GM12878 (cell line): ENCODE results near the gene DNAJC6. TPM values are rescaled to one million over a fixed set of nuclear protein-coding genes. Genes with fewer than 3 reads are reported as not detected.

ENCODE experiments used
- ATAC-seq: fragments of 200-7000 bp; cut with Tn5 transposase; 3 replicates; pipeline ENCODE4 v1.9.1; 2020; ENCODE audit warnings: mild to moderate bottlenecking, moderate library complexity
- BruUV-seq: library from RNA; stranded (reverse); fragments of 400-500 nt; replicated peaks from 2 replicates; lab custom pipeline; 2021; lab: Mats Ljungman, UMichigan
- CTCF ChIA-PET: fragments of 300-600 bp; sonication (Branson Sonifier 250); formaldehyde crosslinking; extraction: SDS; loops from one replicate; lab custom pipeline; 2021; ENCODE audit warnings: inconsistent platforms; lab: Yijun Ruan, JAX
- POLR2A ChIA-PET: fragments of 350-600 bp; formaldehyde crosslinking; extraction: SDS; loops from one replicate; lab custom pipeline; 2021; ENCODE audit warnings: inconsistent platforms; lab: Charles Lee
- RAD21 ChIA-PET: fragments of 300-600 bp; sonication (Branson Sonifier 250); formaldehyde crosslinking; loops from one replicate; lab custom pipeline; 2023; ENCODE audit warnings: antibody characterized with exemption; ENCODE audit not compliant: unreplicated experiment; lab: Charles Lee
- SMC1A ChIA-PET: fragments of 300-600 bp; sonication (Branson Sonifier 250); formaldehyde crosslinking; loops from one replicate; lab custom pipeline; 2023; ENCODE audit not compliant: unreplicated experiment, uncharacterized antibody; lab: Charles Lee
- DNase-seq: peaks from one replicate; pipeline ENCODE4 v3.0.0-alpha.2; 2011; ENCODE audit warnings: low read depth, low spot score
- FAIRE-seq: peaks from 3 replicates; lab custom pipeline; 2011; peaks lifted over from hg19 to GRCh38; lab: Jason Lieb, UNC
- H2AFZ ChIP-seq: 2 replicates; pipeline ENCODE4 v1.6.0; 2011; ENCODE audit warnings: low read depth, low read length, control low read depth; ENCODE audit not compliant: control insufficient read depth
- H3K27ac ChIP-seq: 2 replicates; pipeline ENCODE4 v1.5.1; 2011; ENCODE audit warnings: control low read depth; ENCODE audit not compliant: control insufficient read depth, insufficient read depth
- H3K27me3 ChIP-seq, 2 experiments: replicated peaks in 1 of 2; 2 replicates each; pipeline versions ENCODE4 v1.6.0 to v1.6.1; 2011; ENCODE audit warnings: low read length in 1 of 2; ENCODE audit not compliant: control insufficient read depth in 2 of 2, insufficient read depth in 2 of 2
- H3K36me3 ChIP-seq, 2 experiments: 2 replicates each; pipeline ENCODE4 v1.5.1; 2011; ENCODE audit warnings: low read length in 1 of 2; ENCODE audit not compliant: control insufficient read depth in 2 of 2, insufficient read depth in 2 of 2
- H3K4me1 ChIP-seq: 2 replicates; pipeline ENCODE4 v1.6.1; 2011; ENCODE audit warnings: mild to moderate bottlenecking, low read length, moderate library complexity, mixed read lengths; ENCODE audit not compliant: control insufficient read depth, insufficient read depth
- H3K4me2 ChIP-seq: 2 replicates; pipeline ENCODE4 v1.6.0; 2011; ENCODE audit warnings: control low read depth; ENCODE audit not compliant: control insufficient read depth, insufficient read depth
- H3K4me3 ChIP-seq: fragments of 200-600 bp; sonication (generic); 2 replicates; pipeline ENCODE4 v1.5.1; 2016
- H3K79me2 ChIP-seq: 2 replicates; pipeline ENCODE4 v1.6.0; 2011; ENCODE audit warnings: low read length; ENCODE audit not compliant: control insufficient read depth, insufficient read depth
- H3K9ac ChIP-seq: 2 replicates; pipeline ENCODE4 v1.8.0; 2011; ENCODE audit warnings: low read length, control low read depth, mixed read lengths; ENCODE audit not compliant: control insufficient read depth, insufficient read depth
- H3K9me3 ChIP-seq: replicated peaks from 3 replicates; pipeline ENCODE4 v1.5.1; 2011; ENCODE audit warnings: mild to moderate bottlenecking, low read length; ENCODE audit not compliant: control insufficient read depth, insufficient read depth
- H4K20me1 ChIP-seq: 2 replicates; pipeline ENCODE4 v1.6.0; 2011; ENCODE audit not compliant: control insufficient read depth, insufficient read depth
- BACH1 ChIP-seq: fragments of 450-650 bp; IDR thresholded peaks from 2 replicates; pipeline ENCODE4 v1.6.1; 2017; ENCODE audit warnings: mild to moderate bottlenecking, borderline replicate concordance
- CBX5 ChIP-seq: sonication (generic); IDR thresholded peaks from 2 replicates; pipeline ENCODE4 v1.6.1; 2016; ENCODE audit warnings: low read depth, moderate library complexity, mild to moderate bottlenecking, inconsistent platforms
- CUX1 ChIP-seq: IDR thresholded peaks from 2 replicates; pipeline ENCODE4 v1.6.1; 2012; ENCODE audit warnings: improper control_type of control experiment, low read depth, low read length; ENCODE audit not compliant: insufficient replicate concordance
- EP300 ChIP-seq, 2 experiments: fragments of 150-350 bp in 1 of 2; IDR thresholded peaks; 2 replicates each; pipeline ENCODE4 v1.6.1; 2011 to 2012; ENCODE audit warnings: low read depth in 2 of 2, low read length in 2 of 2, borderline replicate concordance in 1 of 2, improper control_type of control experiment in 1 of 2, inconsistent platforms in 1 of 2; ENCODE audit not compliant: control insufficient read depth in 1 of 2
- ETV6 ChIP-seq, 2 experiments: fragments of 450-650 bp in 1 of 2; IDR thresholded peaks in 1 of 2; conservative IDR thresholded peaks in 1 of 2; 2 replicates each; pipeline ENCODE4 v1.6.1; 2014; ENCODE audit warnings: antibody characterized with exemption in 1 of 2, borderline replicate concordance in 1 of 2, low read depth in 1 of 2, mild to moderate bottlenecking in 1 of 2, moderate library complexity in 1 of 2
- IRF5 ChIP-seq: fragments of 450-650 bp; IDR thresholded peaks from 2 replicates; pipeline ENCODE4 v1.6.1; 2017; ENCODE audit warnings: borderline replicate concordance
- JUNB ChIP-seq: IDR thresholded peaks from 2 replicates; pipeline ENCODE4 v1.6.1; 2016; ENCODE audit warnings: antibody characterized with exemption, mild to moderate bottlenecking
- JUND ChIP-seq: IDR thresholded peaks from 2 replicates; pipeline ENCODE4 v1.6.1; 2012; ENCODE audit warnings: low read depth, mild to moderate bottlenecking, low read length, improper control_type of control experiment, moderate library complexity
- KDM1A ChIP-seq: fragments of 200-600 bp; sonication (generic); IDR thresholded peaks from 2 replicates; pipeline ENCODE4 v1.6.1; 2016; ENCODE audit warnings: borderline replicate concordance
- KLF5 ChIP-seq: fragments of 450-650 bp; IDR thresholded peaks from 2 replicates; pipeline ENCODE4 v1.6.1; 2014; ENCODE audit warnings: mild to moderate bottlenecking; ENCODE audit not compliant: partially characterized antibody
- MXI1 ChIP-seq: fragments of 150-350 bp; IDR thresholded peaks from 2 replicates; pipeline ENCODE4 v1.6.1; 2011; ENCODE audit warnings: low read depth, mild to moderate bottlenecking, inconsistent platforms, low read length, improper control_type of control experiment
- PKNOX1 ChIP-seq: fragments of 450-650 bp; IDR thresholded peaks from 2 replicates; pipeline ENCODE4 v1.6.1; 2016; ENCODE audit warnings: mild to moderate bottlenecking
- PML ChIP-seq: IDR thresholded peaks from 2 replicates; pipeline ENCODE4 v1.6.1; 2012; ENCODE audit warnings: low read length, inconsistent platforms
- RUNX3 ChIP-seq: IDR thresholded peaks from 2 replicates; pipeline ENCODE4 v1.6.1; 2012; ENCODE audit warnings: low read length, inconsistent platforms
- SMC3 ChIP-seq: IDR thresholded peaks from 2 replicates; pipeline ENCODE4 v1.6.1; 2011; ENCODE audit warnings: low read length, improper control_type of control experiment, borderline replicate concordance
- ZNF24 ChIP-seq: fragments of 450-650 bp; IDR thresholded peaks from 2 replicates; pipeline ENCODE4 v1.6.1; 2017; ENCODE audit warnings: antibody characterized with exemption, mild to moderate bottlenecking
- ZZZ3 ChIP-seq: IDR thresholded peaks from 2 replicates; pipeline ENCODE4 v1.6.1; 2011; ENCODE audit warnings: low read depth; ENCODE audit not compliant: control insufficient read depth, insufficient read length
- WGBS: methylation state at CpG from one replicate; pipeline ENCODE4 v1.1.6; 2016; ENCODE audit warnings: low lambda C conversion rate; ENCODE audit not compliant: insufficient replicate concordance, insufficient coverage; ENCODE audit errors: missing lambda C conversion rate; 5-methylcytosine and 5-hydroxymethylcytosine counted together
- in situ Hi-C: fragments of 300-500 bp; cut with MboI; formaldehyde crosslinking; loops from 9 replicates; pipeline ENCODE4 v1.14.3; 2018; ENCODE audit warnings: mixed read lengths
- intact Hi-C: fragments of 100-400 bp; cut with micrococcal nuclease; formaldehyde crosslinking; loops from one replicate; pipeline ENCODE4 v1.14.2; 2022; ENCODE audit not compliant: unreplicated experiment
- polyA plus RNA-seq, 11 experiments: library from polyadenylated mRNA; depleted of rRNA in 4 of 11; unstranded in 6 of 11; stranded (reverse) in 5 of 11; fragments of >200 nt; fragmentation: Nextera tagmentation in 4 of 11; fragmentation: Illumina TruSeq in 1 of 11; extraction: Ambion mirVana in 4 of 11; extraction: Trizol in 1 of 11; gene quantifications; 1 replicate in 1 of 11; 2 replicates in 10 of 11; pipeline versions ENCODE4 v1.2.1 to v1.2.3, GENCODE V29; 2011 to 2016; ENCODE audit warnings: inconsistent platforms in 2 of 11, missing spikeins in 2 of 11, low read depth in 1 of 11
- total RNA-seq, 4 experiments: library from RNA; depleted of rRNA in 3 of 4; stranded (reverse); fragments of >200 nt in 3 of 4; fragmentation: Illumina TruSeq in 1 of 4; extraction: Trizol in 1 of 4; gene quantifications; 2 replicates each; pipeline versions ENCODE4 v1.2.1 to v1.2.3, GENCODE V29; 2013 to 2021

The DNAJC6 gene
- total and polyA plus RNA-seq, 10 of the 15 experiments (the other 5 are each of a cell fraction or from before 2014, with no cell fraction given), result 0.08 to 4.3 (median 2.7) TPM

GRCh38 chr1:65319754-65320153, 10.4 kb downstream of the DNAJC6 start:
- H3K36me3 ChIP-seq, result no peaks in the 10 kb centered on the region
- H3K27ac ChIP-seq, result no peak overlapping the region
- no peak overlapping the region for H2AFZ ChIP-seq
- no TSS peak for BruUV-seq
- intact Hi-C loops (no loop called here), in situ Hi-C loops (no loop called here)
- ChIA-PET CTCF (no interaction called here), POLR2A (no interaction called here), SMC1A (no interaction called here), RAD21 (no interaction called here)
- DNase-seq (no peak), ATAC-seq (no peak), FAIRE-seq (no peak)
- no peaks in the 10 kb centered on the region for H4K20me1 ChIP-seq
- H3K9me3 ChIP-seq, result no peaks in the 10 kb centered on the region; the same call in 1 of the 3 replicates
- H3K79me2 ChIP-seq, result no peaks in the 10 kb centered on the region
- TF ChIP-seq BACH1 (no peak), JUNB (no peak), ZNF24 (no peak), JUND (no peak), CBX5 (no peak), SMC3 (no peak), KLF5 (no peak), MXI1 (no peak), ZZZ3 (no peak), ETV6 (conservative IDR thresholded peaks at IDR 0.05 in 1 of 2, IDR thresholded peaks at IDR 0.05 in 1 of 2; ENCODE audit: borderline replicate concordance in 1 of 2, low read depth in 1 of 2) (no peak), RUNX3 (no peak), CUX1 (no peak), IRF5 (no peak), EP300 (IDR thresholded peaks at IDR 0.05; ENCODE audit: borderline replicate concordance in 1 of 2, control insufficient read depth in 1 of 2, low read depth in 2 of 2, low read length in 2 of 2) (no peak), KDM1A (no peak), PML (no peak), PKNOX1 (no peak)
- no peak overlapping the region for H3K4me3 ChIP-seq
- no peaks in the 10 kb centered on the region for H3K4me1 ChIP-seq
- 89% methylated on average over 1 of the region's 1 CpG for WGBS
- H3K27me3 ChIP-seq, result no peaks in the 10 kb centered on the region
- no peak overlapping the region for H3K4me2 ChIP-seq
- no peak overlapping the region for H3K9ac ChIP-seq
